IMR-90 (cell line): ENCODE results near the gene CLEC16A. TPM values are rescaled to one million over a fixed set of nuclear protein-coding genes. Genes with fewer than 3 reads are reported as not detected.
A peak's percentile ranks its signal among the peaks of the same experiment; 100 is the strongest.

Experiments
- ATAC-seq: fragments of 200-7000 bp; cut with Tn5 transposase; 2 replicates; pipeline ENCODE4 v1.9.1; 2020; ENCODE audit warnings: low read depth, mild to moderate bottlenecking, moderate library complexity
- BruUV-seq: library from RNA; stranded (reverse); fragments of 400-500 nt; replicated peaks from 2 replicates; lab custom pipeline; 2021; lab: Mats Ljungman, UMichigan
- CTCF ChIA-PET: fragments of 300-600 bp; formaldehyde crosslinking; extraction: SDS; loops from one replicate; lab custom pipeline; 2021; ENCODE audit warnings: antibody characterized with exemption; lab: Yijun Ruan, JAX
- POLR2A ChIA-PET: fragments of 300-600 bp; sonication (Branson Sonifier 250); formaldehyde crosslinking; loops from one replicate; lab custom pipeline; 2022; ENCODE audit warnings: antibody characterized with exemption; ENCODE audit not compliant: unreplicated experiment; lab: Charles Lee
- DNase-seq: peaks from one replicate; pipeline ENCODE4 v3.0.0; 2013
- H2AFZ ChIP-seq: replicated peaks from 2 replicates; pipeline ENCODE3; 2013; ENCODE audit warnings: low read length, mild to moderate bottlenecking; ENCODE audit not compliant: poor library complexity
- H2AK5ac ChIP-seq: 2 replicates; pipeline ENCODE4 v1.6.1; 2013; ENCODE audit warnings: low read depth, low read length, inconsistent platforms
- H2AK9ac ChIP-seq: replicated peaks from 2 replicates; pipeline ENCODE3; 2013; ENCODE audit warnings: mild to moderate bottlenecking, low read depth, low read length, moderate library complexity; ENCODE audit not compliant: poor library complexity
- H2BK120ac ChIP-seq: 2 replicates; pipeline ENCODE4 v1.6.1; 2013; ENCODE audit warnings: low read depth, low read length, inconsistent platforms
- H2BK15ac ChIP-seq: 3 replicates; pipeline ENCODE4 v1.6.1; 2013; ENCODE audit warnings: low read depth, low read length, inconsistent platforms
- H2BK20ac ChIP-seq: 2 replicates; pipeline ENCODE4 v1.6.1; 2013; ENCODE audit warnings: low read depth, mild to moderate bottlenecking, inconsistent platforms, low read length, moderate library complexity
- H2BK5ac ChIP-seq: 2 replicates; pipeline ENCODE4 v1.6.1; 2013; ENCODE audit warnings: mild to moderate bottlenecking, low read depth, low read length, inconsistent platforms; ENCODE audit not compliant: poor library complexity, severe bottlenecking
- H3K14ac ChIP-seq: replicated peaks from 2 replicates; pipeline ENCODE4 v1.6.1; 2013; ENCODE audit warnings: low read depth, low read length, inconsistent platforms
- H3K18ac ChIP-seq: 2 replicates; pipeline ENCODE4 v1.6.1; 2013; ENCODE audit warnings: low read depth, low read length, control low read depth
- H3K23ac ChIP-seq: 2 replicates; pipeline ENCODE4 v1.6.1; 2013; ENCODE audit warnings: low read depth, low read length, inconsistent platforms
- H3K27ac ChIP-seq: 2 replicates; pipeline ENCODE4 v1.5.1; 2013; ENCODE audit warnings: mild to moderate bottlenecking, control low read depth, low read length; ENCODE audit not compliant: insufficient read depth
- H3K27me3 ChIP-seq: 2 replicates; pipeline ENCODE4 v1.6.1; 2013; ENCODE audit warnings: low read length; ENCODE audit not compliant: control insufficient read depth, insufficient read depth
- H3K36me3 ChIP-seq: 2 replicates; pipeline ENCODE4 v1.6.1; 2013; ENCODE audit warnings: low read length, mixed read lengths; ENCODE audit not compliant: control insufficient read depth, insufficient read depth
- H3K4ac ChIP-seq: 2 replicates; pipeline ENCODE4 v1.6.1; 2013; ENCODE audit warnings: low read depth, low read length, inconsistent platforms
- H3K4me1 ChIP-seq: 2 replicates; pipeline ENCODE4 v1.6.1; 2013; ENCODE audit warnings: low read length, mixed read lengths; ENCODE audit not compliant: control insufficient read depth, insufficient read depth
- H3K4me2 ChIP-seq: 2 replicates; pipeline ENCODE4 v1.6.1; 2013; ENCODE audit warnings: low read depth, mild to moderate bottlenecking, control low read depth, low read length, moderate library complexity
- H3K4me3 ChIP-seq: 2 replicates; pipeline ENCODE4 v1.5.1; 2013; ENCODE audit warnings: low read depth, mild to moderate bottlenecking, control low read depth, low read length, moderate library complexity; ENCODE audit not compliant: insufficient read depth
- H3K56ac ChIP-seq: 2 replicates; pipeline ENCODE4 v1.6.1; 2013; ENCODE audit warnings: low read length, inconsistent platforms; ENCODE audit not compliant: insufficient read depth; ENCODE audit errors: extremely low read depth
- H3K79me1 ChIP-seq, 2 experiments: 2 replicates each; pipeline ENCODE4 v1.6.1; 2013; ENCODE audit warnings: low read length in 2 of 2, inconsistent platforms in 1 of 2, low read depth in 1 of 2
- H3K9ac ChIP-seq: 2 replicates; pipeline ENCODE4 v1.6.1; 2013; ENCODE audit warnings: low read depth, low read length, control low read depth
- H3K9me1 ChIP-seq: 2 replicates; pipeline ENCODE4 v1.6.1; 2013; ENCODE audit warnings: low read length, inconsistent platforms; ENCODE audit not compliant: insufficient read depth
- H3K9me3 ChIP-seq: 2 replicates; pipeline ENCODE4 v1.6.1; 2013; ENCODE audit warnings: low read length; ENCODE audit not compliant: control insufficient read depth, insufficient read depth
- H4K20me1 ChIP-seq: 2 replicates; pipeline ENCODE4 v1.6.1; 2013; ENCODE audit warnings: low read length, inconsistent platforms; ENCODE audit not compliant: insufficient read depth
- H4K5ac ChIP-seq: 2 replicates; pipeline ENCODE4 v1.6.1; 2013; ENCODE audit warnings: mild to moderate bottlenecking, low read depth, low read length, control low read depth
- H4K8ac ChIP-seq, 2 experiments: 2 replicates each; pipeline ENCODE4 v1.6.1; 2013; ENCODE audit warnings: low read depth in 2 of 2, low read length in 2 of 2, control low read depth in 1 of 2, inconsistent platforms in 1 of 2
- H4K91ac ChIP-seq: 2 replicates; pipeline ENCODE4 v1.6.1; 2013; ENCODE audit warnings: low read depth, low read length, inconsistent platforms; ENCODE audit not compliant: insufficient read depth
- BHLHE40 ChIP-seq: fragments of 150-350 bp; IDR thresholded peaks from 2 replicates; pipeline ENCODE4 v1.6.1; 2016; ENCODE audit warnings: mild to moderate bottlenecking, low read depth, low read length
- CEBPB ChIP-seq: IDR thresholded peaks from 2 replicates; pipeline ENCODE4 v1.6.1; 2012; ENCODE audit warnings: low read depth, low read length, improper control_type of control experiment
- CHD1 ChIP-seq: IDR thresholded peaks from 2 replicates; pipeline ENCODE4 v1.6.1; 2012; ENCODE audit warnings: low read depth, low read length, improper control_type of control experiment
- FOS ChIP-seq: fragments of 150-350 bp; IDR thresholded peaks from 2 replicates; pipeline ENCODE4 v1.6.1; 2016; ENCODE audit warnings: low read depth, low read length
- MAFK ChIP-seq: IDR thresholded peaks from 2 replicates; pipeline ENCODE4 v1.6.1; 2012; ENCODE audit warnings: low read depth, low read length, improper control_type of control experiment
- MAZ ChIP-seq: IDR thresholded peaks from 2 replicates; pipeline ENCODE4 v1.6.1; 2012; ENCODE audit warnings: low read depth, mild to moderate bottlenecking, low read length, improper control_type of control experiment, moderate library complexity, borderline replicate concordance
- MXI1 ChIP-seq: IDR thresholded peaks from 2 replicates; pipeline ENCODE4 v1.6.1; 2012; ENCODE audit warnings: low read depth, mild to moderate bottlenecking, low read length, moderate library complexity, borderline replicate concordance
- NFE2L2 ChIP-seq: fragments of 150-350 bp; IDR thresholded peaks from 2 replicates; pipeline ENCODE4 v1.6.1; 2016; ENCODE audit warnings: low read depth, mild to moderate bottlenecking, low read length
- POLR2A ChIP-seq: IDR thresholded peaks from 2 replicates; pipeline ENCODE4 v1.6.1; 2012; ENCODE audit warnings: mild to moderate bottlenecking, low read depth, low read length
- RAD21 ChIP-seq: IDR thresholded peaks from 2 replicates; pipeline ENCODE4 v1.6.1; 2012; ENCODE audit warnings: low read length, improper control_type of control experiment
- RCOR1 ChIP-seq: IDR thresholded peaks from 2 replicates; pipeline ENCODE4 v1.6.1; 2012; ENCODE audit warnings: mild to moderate bottlenecking, low read length, improper control_type of control experiment; ENCODE audit not compliant: insufficient replicate concordance
- RFX5 ChIP-seq: IDR thresholded peaks from 2 replicates; pipeline ENCODE4 v1.8.0; 2012; ENCODE audit warnings: low read depth, mild to moderate bottlenecking, low read length, moderate library complexity
- SMC3 ChIP-seq: fragments of 150-350 bp; IDR thresholded peaks from 2 replicates; pipeline ENCODE4 v1.6.1; 2016; ENCODE audit warnings: low read depth, mild to moderate bottlenecking, antibody characterized with exemption, low read length, moderate library complexity
- USF2 ChIP-seq: fragments of 150-350 bp; IDR thresholded peaks from 2 replicates; pipeline ENCODE4 v1.6.1; 2017; ENCODE audit warnings: mild to moderate bottlenecking, antibody characterized with exemption, low read length, low read depth
- WGBS, 2 experiments: methylation state at CpG; one replicate each; pipeline versions ENCODE4 v1.1.5 to v1.1.7; 2013; ENCODE audit warnings: missing lambda C conversion rate in 2 of 2; ENCODE audit not compliant: insufficient read length in 1 of 2; ENCODE audit errors: extremely low coverage in 2 of 2; 5-methylcytosine and 5-hydroxymethylcytosine counted together
- dilution Hi-C: fragments of 300-500 bp; cut with HindIII; formaldehyde crosslinking; loops from one replicate; pipeline ENCODE4 v1.14.3; 2018; ENCODE audit warnings: low sequenced_read_pairs; ENCODE audit not compliant: unreplicated experiment
- in situ Hi-C: fragments of 300-500 bp; cut with MboI; formaldehyde crosslinking; loops from 3 replicates; pipeline ENCODE4 v1.14.3; 2019; ENCODE audit warnings: low sequenced_read_pairs, inconsistent platforms, mixed read lengths
- intact Hi-C: fragments of 100-400 bp; cut with micrococcal nuclease; formaldehyde crosslinking; loops from 2 replicates; pipeline ENCODE4 v1.10.0; 2022
- polyA plus RNA-seq, 3 experiments: library from polyadenylated mRNA; depleted of rRNA; stranded (reverse); fragments of >200 nt; gene quantifications; 2 replicates each; pipeline ENCODE4 v1.2.3, GENCODE V29; 2012; ENCODE audit warnings: low replicate concordance in 1 of 3
- total RNA-seq: library from RNA; depleted of rRNA; stranded (reverse); fragments of >200 nt; gene quantifications from 2 replicates; pipeline ENCODE4 v1.2.3, GENCODE V29; 2012
- TF ChIP-seq, protein P1 (sequence below): fragments of 150-350 bp; IDR thresholded peaks from 2 replicates; pipeline ENCODE4 v1.6.1; 2016; ENCODE audit warnings: low read depth, mild to moderate bottlenecking, low read length, moderate library complexity, borderline replicate concordance
- TF ChIP-seq, protein P2 (sequence below): conservative IDR thresholded peaks from 2 replicates; pipeline ENCODE4 v1.5.1; 2012; ENCODE audit warnings: mild to moderate bottlenecking, low read depth, low read length, improper control_type of control experiment

The CLEC16A gene
- total and polyA plus RNA-seq, 2 of the 4 experiments (the other 2 are of a cell fraction): 15.9 to 16.5 TPM

GRCh38 chr16:11187522-11188023, 243.2 kb downstream of the CLEC16A start:
- no peak overlapping the region for H2AK9ac ChIP-seq
- BruUV-seq: no TSS peak

More at GRCh38 chr16:11187522-11188023, 243.2 kb downstream of the CLEC16A start:
- H4K20me1 ChIP-seq: no peaks in the 10 kb centered on the region
- ChIA-PET CTCF (no interaction called here), POLR2A (no interaction called here)
- H3K4me1 ChIP-seq: peaks cover 2% of the 10 kb centered on the region; the same call in 1 of the 2 replicates
- 48% methylated on average over 4 of the region's 6 CpGs; no CpG with 5 or more reads in 1 of the 2 experiments for WGBS, 2 experiments
- no peak overlapping the region for H2BK15ac ChIP-seq
- peak overlapping the region; percentile 18; the same call in 1 of the 2 replicates for H2AK5ac ChIP-seq
- no peaks in the 10 kb centered on the region; the same call in 1 of the 2 replicates for H3K36me3 ChIP-seq
- H4K8ac ChIP-seq: no peak overlapping the region
- H2BK5ac ChIP-seq: no peak overlapping the region
- H2BK120ac ChIP-seq: no peak overlapping the region
- H3K9me1 ChIP-seq: peaks cover 5% of the 10 kb centered on the region; the same call in 1 of the 2 replicates
- intact Hi-C loops: no loop called here
- no peak overlapping the region for H3K9ac ChIP-seq
- TF ChIP-seq RFX5 (no peak), CEBPB (no peak), NFE2L2 (no peak), MXI1 (no peak), USF2 (no peak), MAFK (no peak), SMC3 (no peak), RCOR1 (no peak), FOS (no peak), RAD21 (no peak), POLR2A (no peak), CHD1 (no peak), MAZ (no peak), BHLHE40 (no peak)
- TF ChIP-seq, protein P1, sequence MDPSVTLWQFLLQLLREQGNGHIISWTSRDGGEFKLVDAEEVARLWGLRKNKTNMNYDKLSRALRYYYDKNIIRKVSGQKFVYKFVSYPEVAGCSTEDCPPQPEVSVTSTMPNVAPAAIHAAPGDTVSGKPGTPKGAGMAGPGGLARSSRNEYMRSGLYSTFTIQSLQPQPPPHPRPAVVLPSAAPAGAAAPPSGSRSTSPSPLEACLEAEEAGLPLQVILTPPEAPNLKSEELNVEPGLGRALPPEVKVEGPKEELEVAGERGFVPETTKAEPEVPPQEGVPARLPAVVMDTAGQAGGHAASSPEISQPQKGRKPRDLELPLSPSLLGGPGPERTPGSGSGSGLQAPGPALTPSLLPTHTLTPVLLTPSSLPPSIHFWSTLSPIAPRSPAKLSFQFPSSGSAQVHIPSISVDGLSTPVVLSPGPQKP: no peak
- TF ChIP-seq, protein P2, sequence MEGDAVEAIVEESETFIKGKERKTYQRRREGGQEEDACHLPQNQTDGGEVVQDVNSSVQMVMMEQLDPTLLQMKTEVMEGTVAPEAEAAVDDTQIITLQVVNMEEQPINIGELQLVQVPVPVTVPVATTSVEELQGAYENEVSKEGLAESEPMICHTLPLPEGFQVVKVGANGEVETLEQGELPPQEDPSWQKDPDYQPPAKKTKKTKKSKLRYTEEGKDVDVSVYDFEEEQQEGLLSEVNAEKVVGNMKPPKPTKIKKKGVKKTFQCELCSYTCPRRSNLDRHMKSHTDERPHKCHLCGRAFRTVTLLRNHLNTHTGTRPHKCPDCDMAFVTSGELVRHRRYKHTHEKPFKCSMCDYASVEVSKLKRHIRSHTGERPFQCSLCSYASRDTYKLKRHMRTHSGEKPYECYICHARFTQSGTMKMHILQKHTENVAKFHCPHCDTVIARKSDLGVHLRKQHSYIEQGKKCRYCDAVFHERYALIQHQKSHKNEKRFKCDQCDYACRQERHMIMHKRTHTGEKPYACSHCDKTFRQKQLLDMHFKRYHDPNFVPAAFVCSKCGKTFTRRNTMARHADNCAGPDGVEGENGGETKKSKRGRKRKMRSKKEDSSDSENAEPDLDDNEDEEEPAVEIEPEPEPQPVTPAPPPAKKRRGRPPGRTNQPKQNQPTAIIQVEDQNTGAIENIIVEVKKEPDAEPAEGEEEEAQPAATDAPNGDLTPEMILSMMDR: no peak
- no peak overlapping the region for H2AFZ ChIP-seq
- no peak overlapping the region for H3K4me3 ChIP-seq
- no peak overlapping the region for H4K5ac ChIP-seq
- H3K27me3 ChIP-seq: no peaks in the 10 kb centered on the region
- H3K56ac ChIP-seq: no peak overlapping the region
- dilution Hi-C loops: no loop called here
- H3K18ac ChIP-seq: no peak overlapping the region
- H3K9me3 ChIP-seq: no peaks in the 10 kb centered on the region
- H3K27ac ChIP-seq: no peak overlapping the region
- no peak overlapping the region for H3K14ac ChIP-seq
- no peak overlapping the region for H3K4me2 ChIP-seq
- H3K23ac ChIP-seq: no peak overlapping the region
- H3K79me1 ChIP-seq: no peaks in the 10 kb centered on the region
- H4K91ac ChIP-seq: no peak overlapping the region
- in situ Hi-C loops: no loop called here
- no peak overlapping the region for H3K4ac ChIP-seq
- DNase-seq: no peak
- no peak overlapping the region for H2BK20ac ChIP-seq
- no peak for ATAC-seq
